ENCODE measurements around the gene CYP17A1. TPM values are rescaled to one million over a fixed set of nuclear protein-coding genes. Genes with fewer than 3 reads are reported as not detected.

CYP17A1 gene
- total RNA-seq, 1 experiment from 2014 or later = 2.1 TPM

DNA sequence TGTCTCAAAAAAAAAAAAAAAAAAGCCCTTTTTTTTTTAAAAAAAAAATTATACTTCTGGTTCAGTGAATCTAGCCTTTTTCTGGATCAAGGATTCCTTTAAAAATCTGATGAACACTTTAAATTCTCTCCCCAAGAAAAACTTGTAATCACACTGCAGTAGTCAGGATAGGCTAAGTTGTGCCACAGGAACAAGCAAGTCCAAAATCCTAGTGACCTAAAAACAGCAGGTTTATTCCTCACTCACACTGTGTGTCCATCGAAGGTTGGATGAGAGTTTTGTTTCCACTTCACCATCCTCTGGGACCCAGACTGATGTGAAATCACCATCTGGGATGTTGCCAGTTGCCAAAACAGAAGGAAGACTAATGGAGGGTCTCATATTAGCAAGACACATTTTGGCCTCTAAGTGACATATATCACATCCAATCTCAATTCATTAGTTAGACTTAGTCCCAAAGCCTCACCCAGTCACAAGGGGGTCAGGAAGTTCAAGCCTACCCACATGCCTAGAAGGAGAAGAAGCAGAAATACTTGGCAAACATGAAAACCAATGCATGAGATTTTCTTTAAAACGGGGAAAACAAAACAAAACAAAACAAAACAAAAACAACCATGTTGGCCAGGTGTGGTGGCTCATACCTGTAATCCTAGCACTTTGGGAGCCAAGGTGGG, 32.7 kb downstream of the CYP17A1 start:
- H3K36me3 Mint-ChIP-seq = peaks cover 6% of the 10 kb centered on the region
- no peaks in the 10 kb centered on the region for H3K27me3 Mint-ChIP-seq (ENCODE audit: low read depth)
- ChIA-PET POLR2A (interaction anchor here (0.6 kb wide), 1 partner anchor 198 kb away, joined by 4 read pairs; no protein-coding TSS in a partner anchor), CTCF (interaction anchor here (0.6 kb wide), 1 partner anchor 269 kb away, joined by 5 read pairs; no protein-coding TSS in a partner anchor)
- no peak for DNase-seq (ENCODE audit: low spot score)
- no peak overlapping the region for H3K4me3 Mint-ChIP-seq
- peaks cover 6% of the 10 kb centered on the region for H3K9me3 Mint-ChIP-seq
- H3K4me1 Mint-ChIP-seq = peaks cover 63% of the 10 kb centered on the region
- no peak for ATAC-seq
- peak overlapping the region; percentile 96 for H3K27ac Mint-ChIP-seq
- TF ChIP-seq, protein P1, sequence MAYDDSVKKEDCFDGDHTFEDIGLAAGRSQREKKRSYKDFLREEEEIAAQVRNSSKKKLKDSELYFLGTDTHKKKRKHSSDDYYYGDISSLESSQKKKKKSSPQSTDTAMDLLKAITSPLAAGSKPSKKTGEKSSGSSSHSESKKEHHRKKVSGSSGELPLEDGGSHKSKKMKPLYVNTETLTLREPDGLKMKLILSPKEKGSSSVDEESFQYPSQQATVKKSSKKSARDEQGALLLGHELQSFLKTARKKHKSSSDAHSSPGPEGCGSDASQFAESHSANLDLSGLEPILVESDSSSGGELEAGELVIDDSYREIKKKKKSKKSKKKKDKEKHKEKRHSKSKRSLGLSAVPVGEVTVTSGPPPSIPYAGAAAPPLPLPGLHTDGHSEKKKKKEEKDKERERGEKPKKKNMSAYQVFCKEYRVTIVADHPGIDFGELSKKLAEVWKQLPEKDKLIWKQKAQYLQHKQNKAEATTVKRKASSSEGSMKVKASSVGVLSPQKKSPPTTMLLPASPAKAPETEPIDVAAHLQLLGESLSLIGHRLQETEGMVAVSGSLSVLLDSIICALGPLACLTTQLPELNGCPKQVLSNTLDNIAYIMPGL (CRISPR knock-in tag; IDR thresholded peaks at IDR 0.05) = no peak
- TF ChIP-seq, protein P2, sequence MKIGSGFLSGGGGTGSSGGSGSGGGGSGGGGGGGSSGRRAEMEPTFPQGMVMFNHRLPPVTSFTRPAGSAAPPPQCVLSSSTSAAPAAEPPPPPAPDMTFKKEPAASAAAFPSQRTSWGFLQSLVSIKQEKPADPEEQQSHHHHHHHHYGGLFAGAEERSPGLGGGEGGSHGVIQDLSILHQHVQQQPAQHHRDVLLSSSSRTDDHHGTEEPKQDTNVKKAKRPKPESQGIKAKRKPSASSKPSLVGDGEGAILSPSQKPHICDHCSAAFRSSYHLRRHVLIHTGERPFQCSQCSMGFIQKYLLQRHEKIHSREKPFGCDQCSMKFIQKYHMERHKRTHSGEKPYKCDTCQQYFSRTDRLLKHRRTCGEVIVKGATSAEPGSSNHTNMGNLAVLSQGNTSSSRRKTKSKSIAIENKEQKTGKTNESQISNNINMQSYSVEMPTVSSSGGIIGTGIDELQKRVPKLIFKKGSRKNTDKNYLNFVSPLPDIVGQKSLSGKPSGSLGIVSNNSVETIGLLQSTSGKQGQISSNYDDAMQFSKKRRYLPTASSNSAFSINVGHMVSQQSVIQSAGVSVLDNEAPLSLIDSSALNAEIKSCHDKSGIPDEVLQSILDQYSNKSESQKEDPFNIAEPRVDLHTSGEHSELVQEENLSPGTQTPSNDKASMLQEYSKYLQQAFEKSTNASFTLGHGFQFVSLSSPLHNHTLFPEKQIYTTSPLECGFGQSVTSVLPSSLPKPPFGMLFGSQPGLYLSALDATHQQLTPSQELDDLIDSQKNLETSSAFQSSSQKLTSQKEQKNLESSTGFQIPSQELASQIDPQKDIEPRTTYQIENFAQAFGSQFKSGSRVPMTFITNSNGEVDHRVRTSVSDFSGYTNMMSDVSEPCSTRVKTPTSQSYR (CRISPR knock-in tag; IDR thresholded peaks at IDR 0.05) = no peak
- no peak for TF ChIP-seq ZNF121 (CRISPR knock-in tag; IDR thresholded peaks at IDR 0.05)
- no peak for TF ChIP-seq NFE2L1 (CRISPR knock-in tag; IDR thresholded peaks at IDR 0.05)
- no peak for TF ChIP-seq SMAD3 (CRISPR knock-in tag; IDR thresholded peaks at IDR 0.05; ENCODE audit: borderline replicate concordance)
- no peak for TF ChIP-seq ETV6 (CRISPR knock-in tag; IDR thresholded peaks at IDR 0.05)
- TF ChIP-seq, protein P3, sequence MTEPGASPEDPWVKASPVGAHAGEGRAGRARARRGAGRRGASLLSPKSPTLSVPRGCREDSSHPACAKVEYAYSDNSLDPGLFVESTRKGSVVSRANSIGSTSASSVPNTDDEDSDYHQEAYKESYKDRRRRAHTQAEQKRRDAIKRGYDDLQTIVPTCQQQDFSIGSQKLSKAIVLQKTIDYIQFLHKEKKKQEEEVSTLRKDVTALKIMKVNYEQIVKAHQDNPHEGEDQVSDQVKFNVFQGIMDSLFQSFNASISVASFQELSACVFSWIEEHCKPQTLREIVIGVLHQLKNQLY (CRISPR knock-in tag; IDR thresholded peaks at IDR 0.05) = no peak
- TF ChIP-seq SP1 (CRISPR knock-in tag; conservative IDR thresholded peaks at IDR 0.05) = no peak
- TF ChIP-seq NFYB (CRISPR knock-in tag; conservative IDR thresholded peaks at IDR 0.05; ENCODE audit: low read depth) = no peak
- no peak for TF ChIP-seq TEAD1 (CRISPR knock-in tag; IDR thresholded peaks at IDR 0.05)
- no peak for TF ChIP-seq ATF6 (CRISPR knock-in tag; IDR thresholded peaks at IDR 0.05)
- TF ChIP-seq, protein P4, sequence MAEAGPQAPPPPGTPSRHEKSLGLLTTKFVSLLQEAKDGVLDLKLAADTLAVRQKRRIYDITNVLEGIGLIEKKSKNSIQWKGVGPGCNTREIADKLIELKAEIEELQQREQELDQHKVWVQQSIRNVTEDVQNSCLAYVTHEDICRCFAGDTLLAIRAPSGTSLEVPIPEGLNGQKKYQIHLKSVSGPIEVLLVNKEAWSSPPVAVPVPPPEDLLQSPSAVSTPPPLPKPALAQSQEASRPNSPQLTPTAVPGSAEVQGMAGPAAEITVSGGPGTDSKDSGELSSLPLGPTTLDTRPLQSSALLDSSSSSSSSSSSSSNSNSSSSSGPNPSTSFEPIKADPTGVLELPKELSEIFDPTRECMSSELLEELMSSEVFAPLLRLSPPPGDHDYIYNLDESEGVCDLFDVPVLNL (CRISPR knock-in tag; IDR thresholded peaks at IDR 0.05; ENCODE audit: borderline replicate concordance, low read depth) = no peak
- TF ChIP-seq, protein P5, sequence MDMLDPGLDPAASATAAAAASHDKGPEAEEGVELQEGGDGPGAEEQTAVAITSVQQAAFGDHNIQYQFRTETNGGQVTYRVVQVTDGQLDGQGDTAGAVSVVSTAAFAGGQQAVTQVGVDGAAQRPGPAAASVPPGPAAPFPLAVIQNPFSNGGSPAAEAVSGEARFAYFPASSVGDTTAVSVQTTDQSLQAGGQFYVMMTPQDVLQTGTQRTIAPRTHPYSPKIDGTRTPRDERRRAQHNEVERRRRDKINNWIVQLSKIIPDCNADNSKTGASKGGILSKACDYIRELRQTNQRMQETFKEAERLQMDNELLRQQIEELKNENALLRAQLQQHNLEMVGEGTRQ (CRISPR knock-in tag; IDR thresholded peaks at IDR 0.05) = no peak
- TF ChIP-seq, protein P6, sequence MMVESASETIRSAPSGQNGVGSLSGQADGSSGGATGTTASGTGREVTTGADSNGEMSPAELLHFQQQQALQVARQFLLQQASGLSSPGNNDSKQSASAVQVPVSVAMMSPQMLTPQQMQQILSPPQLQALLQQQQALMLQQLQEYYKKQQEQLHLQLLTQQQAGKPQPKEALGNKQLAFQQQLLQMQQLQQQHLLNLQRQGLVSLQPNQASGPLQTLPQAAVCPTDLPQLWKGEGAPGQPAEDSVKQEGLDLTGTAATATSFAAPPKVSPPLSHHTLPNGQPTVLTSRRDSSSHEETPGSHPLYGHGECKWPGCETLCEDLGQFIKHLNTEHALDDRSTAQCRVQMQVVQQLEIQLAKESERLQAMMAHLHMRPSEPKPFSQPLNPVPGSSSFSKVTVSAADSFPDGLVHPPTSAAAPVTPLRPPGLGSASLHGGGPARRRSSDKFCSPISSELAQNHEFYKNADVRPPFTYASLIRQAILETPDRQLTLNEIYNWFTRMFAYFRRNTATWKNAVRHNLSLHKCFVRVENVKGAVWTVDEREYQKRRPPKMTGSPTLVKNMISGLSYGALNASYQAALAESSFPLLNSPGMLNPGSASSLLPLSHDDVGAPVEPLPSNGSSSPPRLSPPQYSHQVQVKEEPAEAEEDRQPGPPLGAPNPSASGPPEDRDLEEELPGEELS (CRISPR knock-in tag; IDR thresholded peaks at IDR 0.05) = no peak
- TF ChIP-seq MAX (CRISPR knock-in tag; IDR thresholded peaks at IDR 0.05) = no peak
- TF ChIP-seq, protein P7, sequence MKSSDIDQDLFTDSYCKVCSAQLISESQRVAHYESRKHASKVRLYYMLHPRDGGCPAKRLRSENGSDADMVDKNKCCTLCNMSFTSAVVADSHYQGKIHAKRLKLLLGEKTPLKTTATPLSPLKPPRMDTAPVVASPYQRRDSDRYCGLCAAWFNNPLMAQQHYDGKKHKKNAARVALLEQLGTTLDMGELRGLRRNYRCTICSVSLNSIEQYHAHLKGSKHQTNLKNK (CRISPR knock-in tag; IDR thresholded peaks at IDR 0.05) = no peak
- TF ChIP-seq ZNF423 (CRISPR knock-in tag; IDR thresholded peaks at IDR 0.05) = no peak
- TF ChIP-seq, protein P8, sequence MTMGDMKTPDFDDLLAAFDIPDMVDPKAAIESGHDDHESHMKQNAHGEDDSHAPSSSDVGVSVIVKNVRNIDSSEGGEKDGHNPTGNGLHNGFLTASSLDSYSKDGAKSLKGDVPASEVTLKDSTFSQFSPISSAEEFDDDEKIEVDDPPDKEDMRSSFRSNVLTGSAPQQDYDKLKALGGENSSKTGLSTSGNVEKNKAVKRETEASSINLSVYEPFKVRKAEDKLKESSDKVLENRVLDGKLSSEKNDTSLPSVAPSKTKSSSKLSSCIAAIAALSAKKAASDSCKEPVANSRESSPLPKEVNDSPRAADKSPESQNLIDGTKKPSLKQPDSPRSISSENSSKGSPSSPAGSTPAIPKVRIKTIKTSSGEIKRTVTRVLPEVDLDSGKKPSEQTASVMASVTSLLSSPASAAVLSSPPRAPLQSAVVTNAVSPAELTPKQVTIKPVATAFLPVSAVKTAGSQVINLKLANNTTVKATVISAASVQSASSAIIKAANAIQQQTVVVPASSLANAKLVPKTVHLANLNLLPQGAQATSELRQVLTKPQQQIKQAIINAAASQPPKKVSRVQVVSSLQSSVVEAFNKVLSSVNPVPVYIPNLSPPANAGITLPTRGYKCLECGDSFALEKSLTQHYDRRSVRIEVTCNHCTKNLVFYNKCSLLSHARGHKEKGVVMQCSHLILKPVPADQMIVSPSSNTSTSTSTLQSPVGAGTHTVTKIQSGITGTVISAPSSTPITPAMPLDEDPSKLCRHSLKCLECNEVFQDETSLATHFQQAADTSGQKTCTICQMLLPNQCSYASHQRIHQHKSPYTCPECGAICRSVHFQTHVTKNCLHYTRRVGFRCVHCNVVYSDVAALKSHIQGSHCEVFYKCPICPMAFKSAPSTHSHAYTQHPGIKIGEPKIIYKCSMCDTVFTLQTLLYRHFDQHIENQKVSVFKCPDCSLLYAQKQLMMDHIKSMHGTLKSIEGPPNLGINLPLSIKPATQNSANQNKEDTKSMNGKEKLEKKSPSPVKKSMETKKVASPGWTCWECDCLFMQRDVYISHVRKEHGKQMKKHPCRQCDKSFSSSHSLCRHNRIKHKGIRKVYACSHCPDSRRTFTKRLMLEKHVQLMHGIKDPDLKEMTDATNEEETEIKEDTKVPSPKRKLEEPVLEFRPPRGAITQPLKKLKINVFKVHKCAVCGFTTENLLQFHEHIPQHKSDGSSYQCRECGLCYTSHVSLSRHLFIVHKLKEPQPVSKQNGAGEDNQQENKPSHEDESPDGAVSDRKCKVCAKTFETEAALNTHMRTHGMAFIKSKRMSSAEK (CRISPR knock-in tag; IDR thresholded peaks at IDR 0.05; ENCODE audit: borderline replicate concordance) = no peak
